GM21367 (cell line): ENCODE measurements around the gene ITGB8.

Source experiments
- ATAC-seq: cut with Tn5 transposase; IDR thresholded peaks from one replicate; pipeline ENCODE4 v1.9.1; 2021; ENCODE audit not compliant: unreplicated experiment

ITGB8 gene

GRCh38 chr7:20408467-20408826 lies 77.7 kb downstream of the ITGB8 start:
- no peak for ATAC-seq

GRCh38 chr7:20409961-20410360 lies 79.3 kb downstream of the ITGB8 start:
- ATAC-seq: no peak

GRCh38 chr7:20411372-20411771 lies 80.7 kb downstream of the ITGB8 start:
- no peak for ATAC-seq

DNA sequence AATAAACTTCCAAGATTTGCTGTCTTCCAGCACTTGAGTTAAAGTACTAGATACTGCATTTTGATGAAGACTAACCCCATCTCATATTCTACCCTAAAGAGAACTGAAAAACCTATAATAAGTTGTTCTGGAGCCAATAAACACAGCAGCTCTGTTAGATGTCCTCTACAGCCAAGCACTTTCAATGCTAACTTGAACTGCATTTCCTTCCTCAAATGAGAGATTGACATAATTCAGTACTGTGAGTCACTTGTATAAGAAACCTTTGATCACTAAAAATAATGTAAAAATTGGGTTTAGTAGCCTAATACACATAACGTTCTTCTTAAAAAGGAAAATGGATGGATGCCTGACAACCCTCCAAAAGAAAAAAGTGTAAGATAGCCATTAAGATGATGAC lies 81.3 kb downstream of the ITGB8 start:
- no peak for ATAC-seq

- ATAC-seq: no peak
Observed at GRCh38 chr7:20417260-20417659, 86.6 kb downstream of the ITGB8 start.

- no peak for ATAC-seq
Observed at GRCh38 chr7:20417675-20418382, 87.1 kb downstream of the ITGB8 start.

DNA sequence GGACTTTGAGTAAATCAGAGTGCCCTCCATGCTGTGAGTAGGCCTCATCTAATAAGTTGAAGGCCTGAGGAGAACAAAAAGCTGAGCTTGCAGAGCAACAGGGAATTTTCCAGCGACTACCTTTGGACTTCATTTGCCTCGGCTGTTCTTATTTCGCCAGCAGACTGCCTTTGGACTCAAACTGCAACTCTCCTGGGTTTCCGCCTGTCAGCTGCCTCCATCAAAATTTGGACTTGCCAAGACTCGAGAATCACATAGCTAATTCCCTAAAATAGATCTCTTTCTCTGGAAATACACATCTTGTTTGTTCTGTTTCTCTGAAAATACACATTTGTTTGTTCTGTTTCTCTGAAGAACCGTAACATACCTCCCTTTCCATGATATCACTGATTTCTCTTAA lies 93.8 kb downstream of the ITGB8 start:
- no peak for ATAC-seq

DNA sequence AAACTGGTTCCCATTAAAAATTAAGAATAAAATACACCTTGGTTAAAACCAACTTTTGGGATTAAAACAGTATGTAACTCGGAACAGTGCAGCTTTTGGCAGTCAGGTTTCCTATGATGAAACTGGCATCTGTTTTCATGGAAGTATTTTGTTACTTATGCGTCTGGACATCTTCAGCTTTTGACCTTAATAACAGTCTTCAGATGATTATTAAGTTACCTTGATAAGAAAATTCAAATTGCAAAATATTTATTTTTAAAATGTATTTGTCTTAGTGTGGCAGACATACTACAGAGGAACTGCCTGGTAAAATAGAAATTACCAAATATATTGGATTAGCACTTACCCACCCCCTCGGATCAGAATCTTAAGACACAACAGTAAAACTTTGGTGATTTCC lies 100.0 kb downstream of the ITGB8 start:
- ATAC-seq: no peak

DNA sequence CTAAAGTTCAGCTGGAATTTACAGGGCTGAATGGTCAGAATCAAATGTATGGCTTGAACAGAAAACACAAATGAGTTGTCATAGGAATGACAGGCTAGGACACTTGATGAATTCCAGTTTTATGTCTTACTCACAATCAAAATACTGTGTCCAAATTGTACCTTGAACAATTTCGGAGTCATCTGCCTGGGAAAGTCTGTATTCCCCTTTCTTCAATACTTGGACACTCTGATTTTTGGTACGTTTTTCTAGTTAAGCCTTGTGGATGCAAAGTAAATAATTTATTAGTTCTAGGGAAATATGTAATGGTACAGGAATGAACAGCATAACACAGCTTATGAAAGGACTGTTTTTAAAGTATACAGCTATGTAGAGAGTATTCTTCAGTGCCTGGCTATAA lies 100.4 kb downstream of the ITGB8 start:
- no peak for ATAC-seq

- no peak for ATAC-seq
Observed at GRCh38 chr7:20432071-20432470, 101.4 kb downstream of the ITGB8 start.

DNA sequence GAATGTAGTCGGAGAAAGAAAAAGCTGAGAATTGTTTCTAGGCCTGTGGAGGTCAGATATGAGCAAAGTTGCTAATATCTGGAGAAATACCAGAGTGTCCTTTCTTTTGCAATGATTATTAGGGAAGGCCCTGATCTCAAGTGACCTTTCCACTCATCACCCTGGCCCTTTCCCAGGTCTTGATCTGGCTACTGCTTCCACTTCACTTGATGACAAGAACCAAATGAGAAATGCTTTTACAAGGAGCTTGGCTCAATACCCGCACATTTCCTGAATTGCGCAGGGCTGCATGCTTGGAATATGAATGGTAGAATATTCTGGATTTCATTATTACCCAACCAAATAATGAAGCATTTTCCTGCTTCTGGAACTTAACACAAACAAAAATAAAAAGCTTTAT lies 104.6 kb downstream of the ITGB8 start:
- no peak for ATAC-seq

DNA sequence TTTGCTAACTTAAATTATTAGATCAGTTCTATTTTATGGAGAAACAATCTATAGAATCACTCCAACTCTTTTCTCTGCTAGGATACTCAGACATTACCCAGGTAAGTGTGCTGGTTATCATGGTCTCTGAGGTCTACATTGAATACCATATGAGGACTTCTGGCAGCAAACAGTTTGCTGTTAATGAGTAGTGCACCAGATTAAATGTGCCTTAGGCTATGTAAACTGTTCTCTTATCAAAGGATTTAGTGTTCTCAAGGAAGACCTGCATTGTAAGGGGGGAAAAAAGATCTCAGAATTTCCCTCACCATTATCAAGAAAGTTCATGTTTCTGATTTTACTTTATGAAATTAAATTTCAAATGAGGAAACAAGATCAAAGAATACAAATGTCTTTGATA lies 107.5 kb downstream of the ITGB8 start:
- no peak for ATAC-seq

- peak; percentile 87 for ATAC-seq
Observed at GRCh38 chr7:20438694-20439376, 108.1 kb downstream of the ITGB8 start.

DNA sequence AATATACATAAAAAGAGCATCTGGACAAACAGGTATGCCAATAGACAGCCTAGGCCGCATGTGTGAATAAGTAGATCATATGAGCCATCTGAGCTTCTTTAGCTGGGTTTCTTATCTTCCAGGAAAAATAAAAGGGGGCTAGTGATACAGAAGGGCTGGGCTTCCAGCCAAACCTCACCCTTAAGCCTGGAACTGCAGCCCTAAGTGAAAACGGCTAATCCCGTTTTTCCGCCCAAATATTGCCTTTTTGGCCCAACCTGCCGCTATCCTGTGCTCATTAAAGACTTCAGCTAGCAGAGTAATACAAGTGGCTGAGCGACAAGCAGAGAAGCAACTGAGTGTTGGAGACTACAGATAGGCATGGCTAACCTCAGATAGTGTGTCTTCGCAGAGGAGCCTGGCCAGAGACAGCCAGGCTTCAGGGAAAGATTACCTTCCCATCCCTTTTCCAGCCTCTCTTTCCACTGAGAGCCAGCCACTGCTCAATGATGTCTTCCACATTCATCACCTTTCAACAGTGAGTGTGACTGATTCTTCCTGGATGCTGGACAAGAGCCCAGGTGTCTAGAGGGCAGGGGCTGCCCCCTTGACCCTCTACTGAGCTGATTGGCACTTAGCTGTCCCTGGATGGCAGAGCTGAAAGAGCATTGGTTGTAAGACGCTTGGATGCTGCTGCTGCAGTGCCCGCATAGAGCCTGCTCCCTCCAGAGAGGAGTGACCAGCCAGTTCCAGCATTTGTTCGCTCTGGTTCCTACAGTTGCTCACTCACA lies 108.9 kb downstream of the ITGB8 start:
- ATAC-seq: no peak

- ATAC-seq: no peak
Observed at GRCh38 chr7:20440472-20441105, 109.9 kb downstream of the ITGB8 start.

- no peak for ATAC-seq
Observed at GRCh38 chr7:20441346-20441745, 110.6 kb downstream of the ITGB8 start.

GRCh38 chr7:20441991-20442441 lies 111.3 kb downstream of the ITGB8 start:
- no peak for ATAC-seq

DNA sequence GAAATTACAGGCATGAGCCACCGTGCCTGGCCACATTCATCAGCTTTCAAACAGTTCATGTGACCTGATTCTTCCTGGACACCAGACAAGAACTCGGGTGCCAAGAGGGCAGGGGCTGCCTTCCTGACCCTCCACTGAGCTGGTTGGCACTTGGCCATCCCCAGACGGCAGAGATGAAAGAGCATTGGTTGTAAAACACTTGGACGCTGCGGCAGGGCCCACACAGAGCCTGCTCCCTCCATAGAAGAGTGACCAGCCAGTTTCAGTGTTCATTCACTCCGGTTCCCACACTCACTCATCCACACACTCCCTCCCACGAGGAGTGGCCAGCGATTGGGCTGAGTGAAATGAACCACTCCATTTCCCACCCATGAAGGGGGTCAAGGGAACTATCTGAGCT lies 112.3 kb downstream of the ITGB8 start:
- no peak for ATAC-seq

GRCh38 chr7:20444030-20444800 lies 113.5 kb downstream of the ITGB8 start:
- no peak for ATAC-seq

- peak; percentile 78 for ATAC-seq
Observed at GRCh38 chr7:20447021-20447650, 116.4 kb downstream of the ITGB8 start.
